ENCODE measurements around the gene AASDH.
A peak's percentile ranks its signal among the peaks of the same experiment; 100 is the strongest.

The AASDH gene

DNA sequence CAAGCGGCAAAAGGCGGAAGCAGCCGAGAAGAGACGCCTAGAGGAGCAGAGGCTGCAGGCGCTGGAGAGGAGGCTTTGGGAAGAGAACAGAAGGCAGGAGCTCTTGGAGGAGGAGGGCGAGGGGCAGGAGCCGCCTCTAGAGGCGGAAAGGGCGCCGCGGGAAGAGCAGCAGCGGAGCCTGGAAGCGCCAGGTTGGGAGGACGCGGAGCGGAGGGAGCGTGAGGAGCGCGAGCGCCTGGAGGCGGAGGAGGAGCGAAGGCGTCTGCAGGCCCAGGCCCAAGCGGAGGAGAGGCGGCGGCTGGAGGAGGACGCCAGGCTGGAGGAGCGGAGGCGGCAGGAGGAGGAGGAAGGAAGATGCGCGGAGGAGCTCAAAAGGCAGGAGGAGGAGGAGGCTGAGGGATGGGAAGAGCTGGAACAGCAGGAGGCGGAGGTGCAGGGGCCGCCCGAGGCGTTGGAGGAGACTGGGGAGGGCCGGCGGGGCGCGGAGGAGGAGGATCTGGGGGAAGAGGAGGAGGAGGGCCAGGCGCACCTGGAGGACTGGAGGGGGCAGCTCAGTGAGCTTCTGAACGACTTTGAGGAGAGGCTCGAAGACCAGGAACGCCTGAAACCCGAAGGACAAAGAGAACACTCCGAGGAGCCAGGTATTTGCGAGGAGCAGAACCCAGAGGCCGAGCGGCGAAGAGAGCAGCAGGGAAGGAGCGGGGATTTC lies 72.9 kb downstream of the AASDH start:
- DNase-seq = no peak

DNA sequence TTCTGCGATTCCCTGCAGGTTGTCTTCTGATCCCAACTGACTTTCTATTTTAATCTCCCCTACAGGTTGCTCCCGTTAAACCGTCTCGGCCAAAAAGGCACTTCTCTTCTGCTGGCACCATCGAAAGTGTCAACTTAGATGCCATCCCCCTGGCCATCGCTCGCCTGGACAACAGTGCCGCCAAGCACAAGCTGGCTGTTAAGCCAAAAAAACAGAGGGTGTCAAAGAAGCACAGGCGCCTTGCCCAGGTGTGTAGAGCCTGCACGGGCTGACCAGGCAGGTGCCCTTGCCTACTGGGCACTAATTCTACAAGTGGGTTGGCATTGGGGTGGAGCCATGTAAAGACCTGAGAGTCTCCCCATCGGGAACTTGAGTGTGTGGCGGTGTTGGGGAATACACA lies 74.2 kb downstream of the AASDH start:
- DNase-seq = no peak

DNA sequence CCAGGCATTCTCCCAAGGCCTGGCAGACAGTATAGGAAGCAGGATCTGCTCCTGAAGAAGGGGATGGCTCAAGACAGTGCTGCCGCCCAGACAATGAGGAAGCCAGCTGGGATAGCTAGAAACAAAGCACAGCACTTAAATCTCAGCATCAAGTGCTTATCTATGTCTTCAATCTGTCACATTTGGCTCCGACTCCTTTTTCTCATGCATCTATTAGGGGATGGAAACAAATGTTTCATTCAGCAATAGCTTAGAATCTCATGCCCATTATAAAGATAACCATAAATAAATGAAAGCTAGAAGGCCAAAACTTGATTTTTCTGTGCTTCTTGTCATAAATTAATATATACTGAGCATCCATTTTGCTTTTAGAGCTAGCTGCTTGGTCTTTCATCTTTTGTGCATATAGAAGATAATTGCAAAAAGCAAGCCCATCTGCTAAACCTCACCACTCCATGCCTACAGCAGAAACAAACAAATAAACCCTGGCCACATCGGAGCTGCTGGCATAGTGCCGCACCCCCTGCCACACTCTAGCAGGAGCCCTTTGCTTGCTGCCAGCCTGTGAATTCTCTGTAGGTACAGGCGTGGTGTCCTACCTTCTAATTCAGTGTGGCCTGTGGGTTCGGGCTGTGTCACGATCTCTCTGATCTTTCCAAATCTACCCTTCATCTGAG lies 75.9 kb downstream of the AASDH start:
- DNase-seq = no peak

DNA sequence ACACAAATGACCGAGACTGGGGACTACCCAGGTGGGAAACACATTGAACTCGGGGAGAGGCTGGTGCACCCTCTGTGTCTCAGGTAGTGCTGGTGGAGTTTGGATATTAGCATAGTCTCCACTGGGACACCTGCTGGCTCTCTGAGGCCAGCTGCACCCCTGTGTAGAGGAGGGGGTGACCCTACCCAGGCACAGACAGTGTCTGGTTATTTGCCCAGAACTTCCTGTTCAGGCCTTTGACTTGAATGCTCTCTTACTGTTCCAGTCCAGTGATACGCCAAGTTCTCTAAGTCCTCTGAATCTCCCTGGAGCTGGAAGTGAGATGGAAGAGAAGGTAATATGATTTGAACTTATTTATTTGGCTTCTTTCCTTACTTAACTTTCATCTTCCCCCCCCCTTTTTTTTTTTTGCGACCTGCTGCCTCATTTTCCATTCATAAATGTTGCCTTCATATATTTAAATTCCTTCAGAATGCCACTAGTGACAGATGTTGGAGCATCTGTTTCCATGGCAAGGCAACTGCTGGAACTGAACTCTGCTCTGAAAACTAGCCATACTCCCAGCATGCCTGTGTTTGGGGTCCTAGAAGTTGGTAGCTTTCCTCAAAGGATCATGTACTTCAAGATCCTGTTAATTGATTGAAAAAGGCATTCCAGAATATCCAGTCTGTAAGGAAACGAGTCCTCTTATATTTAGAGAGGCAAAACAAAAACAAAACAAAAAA lies 76.7 kb downstream of the AASDH start:
- no peak for DNase-seq

DNA sequence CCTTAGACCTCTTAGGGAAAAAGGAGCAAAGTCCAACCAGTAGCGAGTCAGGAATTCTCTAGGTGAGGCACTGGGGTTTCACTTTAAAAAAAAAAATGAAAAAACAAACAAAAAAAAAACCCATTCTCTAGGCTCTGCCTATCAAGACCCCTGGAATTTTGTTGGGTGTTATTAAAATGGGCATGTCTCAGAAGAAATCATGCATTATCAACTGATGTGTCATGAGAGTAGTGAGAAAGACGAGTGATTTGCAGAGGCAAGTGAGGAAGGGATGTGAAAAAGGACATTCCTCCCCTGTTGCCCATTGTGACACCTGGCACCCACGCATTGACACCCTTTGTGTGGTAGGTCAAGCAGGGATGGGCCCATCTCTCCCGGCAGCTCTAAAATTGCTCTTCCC lies 78.9 kb downstream of the AASDH start:
- no peak for DNase-seq

DNA sequence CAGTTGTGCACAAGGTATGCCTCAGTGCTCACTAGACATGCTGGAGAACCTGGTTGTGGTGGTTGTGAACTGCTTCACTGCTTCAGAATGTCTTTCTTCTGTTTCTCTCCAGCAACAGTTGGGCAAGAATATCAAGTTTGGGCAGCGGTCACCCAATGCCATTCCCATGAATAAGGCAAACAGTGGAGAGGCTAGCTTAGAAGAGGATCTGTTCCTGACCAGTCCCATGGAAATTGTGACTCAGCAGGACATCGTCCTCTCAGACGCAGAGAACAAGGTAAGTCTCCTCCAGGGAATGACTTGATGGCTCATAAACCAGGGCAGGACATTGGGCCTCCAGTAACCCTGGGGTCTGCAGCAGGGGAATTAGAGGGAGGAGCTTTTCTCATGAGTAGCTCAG lies 79.9 kb downstream of the AASDH start:
- peak; percentile 91 for DNase-seq

DNA sequence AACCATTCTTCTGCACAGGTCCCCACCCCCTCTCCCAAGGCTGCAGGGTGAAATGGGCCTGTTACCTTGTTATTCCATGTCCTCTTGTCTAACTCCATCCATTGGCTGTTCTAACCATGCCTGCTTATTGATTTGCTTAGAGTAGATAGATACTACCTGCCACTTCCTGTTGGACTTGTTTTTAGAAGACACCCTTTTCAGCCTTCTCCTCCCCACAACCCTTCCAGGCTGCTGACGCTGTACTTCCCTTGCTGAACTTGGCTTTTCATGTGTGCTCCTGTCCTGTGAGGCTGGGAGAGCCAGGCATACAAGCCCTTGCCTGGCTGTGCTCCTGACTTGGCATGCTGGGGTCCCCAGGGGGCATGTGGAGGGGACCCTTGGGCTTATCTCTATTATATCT lies 81.9 kb downstream of the AASDH start:
- no peak for DNase-seq

DNA sequence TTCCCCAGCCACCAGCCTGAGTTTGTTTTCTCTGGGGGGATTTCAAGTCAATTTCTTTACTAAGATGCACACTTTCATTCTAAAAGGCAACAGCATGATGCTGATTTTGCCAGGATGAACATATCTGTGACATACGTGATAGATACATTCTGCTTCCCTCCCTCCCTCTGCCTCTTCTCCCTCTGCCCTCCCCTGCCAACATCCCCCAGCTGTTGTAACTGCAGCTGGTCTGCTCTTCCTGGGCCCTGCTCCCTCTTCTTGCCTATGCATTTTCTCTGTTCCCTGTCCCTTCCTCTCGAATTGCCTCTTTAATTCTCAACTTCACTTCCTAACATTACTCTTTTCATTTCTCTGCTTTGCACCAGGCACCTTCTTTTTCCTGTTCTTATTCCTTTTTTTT lies 83.4 kb downstream of the AASDH start:
- no peak for DNase-seq

DNA sequence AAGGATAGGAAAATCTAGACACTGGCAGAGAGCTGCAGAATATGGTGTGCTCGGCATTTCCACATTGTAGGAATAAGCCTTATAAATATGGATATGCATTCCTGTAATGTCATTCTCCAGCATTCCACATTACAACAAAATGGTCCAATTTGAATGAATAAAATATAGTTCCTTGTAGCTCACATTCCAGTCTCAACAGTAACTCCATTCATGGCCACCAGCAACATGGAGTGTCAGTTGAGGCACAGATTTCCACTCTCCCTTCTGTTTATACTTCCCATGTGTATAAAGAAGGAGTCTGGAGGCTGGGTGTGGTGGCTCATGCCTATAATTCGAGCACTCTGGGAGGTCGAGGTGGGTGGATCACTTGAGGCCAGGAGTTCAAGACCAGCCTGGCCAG lies 84.5 kb downstream of the AASDH start:
- no peak for DNase-seq

DNA sequence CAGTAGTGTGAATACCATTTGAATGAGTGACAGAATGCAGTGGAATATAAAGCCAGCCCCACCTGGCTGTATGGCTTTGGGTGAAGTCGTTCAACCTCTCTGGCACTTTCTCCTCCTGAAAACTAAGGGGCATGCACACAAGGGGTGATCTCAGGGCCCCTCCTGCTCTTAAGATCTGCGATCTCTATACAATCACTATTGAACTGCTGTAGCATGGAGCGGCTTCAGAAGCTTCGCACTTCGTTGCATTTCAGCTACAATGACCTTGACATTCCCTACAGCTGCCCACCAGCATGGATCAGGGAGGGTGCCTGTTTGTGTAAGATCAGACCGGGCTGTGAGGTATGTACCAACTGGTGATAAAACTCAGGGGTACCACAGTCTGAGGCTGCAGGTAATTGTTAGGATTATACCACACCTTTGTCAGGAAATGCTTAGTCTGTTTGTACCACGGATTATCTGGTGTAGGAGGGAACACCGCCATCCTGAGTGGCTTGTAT lies 85.2 kb downstream of the AASDH start:
- DNase-seq = no peak

DNA sequence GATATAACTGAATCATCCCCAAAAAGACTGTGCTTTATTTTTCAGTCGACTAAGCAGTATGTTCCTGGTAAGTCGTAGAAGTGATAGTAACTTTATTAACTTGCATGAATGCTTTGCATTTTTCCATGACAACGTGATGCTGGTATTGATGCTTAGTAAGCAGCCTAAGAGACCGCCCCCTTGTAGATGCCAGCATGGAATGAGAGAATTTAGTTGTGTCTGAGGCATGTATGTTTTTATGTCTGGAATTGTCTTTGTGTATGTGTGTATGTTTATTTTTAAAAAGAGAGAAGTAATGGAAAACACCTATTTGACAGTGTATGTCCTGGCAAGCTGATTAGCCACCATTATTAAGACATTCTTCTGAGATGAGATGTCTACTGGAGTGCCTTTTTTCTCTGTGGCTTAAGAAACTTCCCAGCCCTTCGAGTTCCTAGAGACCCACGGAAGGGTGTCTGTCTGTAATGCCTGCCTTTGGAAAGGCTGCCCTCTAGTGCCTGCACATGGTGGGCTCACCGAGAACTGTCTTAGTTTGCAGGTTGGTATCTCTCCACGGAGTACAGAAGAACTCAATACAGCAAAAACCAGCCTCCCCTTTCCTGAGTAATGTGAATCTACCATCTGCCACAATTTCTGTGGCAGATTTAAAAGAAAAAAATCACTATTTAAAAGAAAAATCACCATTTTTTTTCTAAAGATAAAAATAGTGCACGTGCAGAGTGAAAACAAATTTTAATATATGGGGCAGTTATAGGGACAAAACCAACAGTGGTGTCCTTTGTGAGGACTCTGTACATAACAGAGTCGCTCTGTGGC lies 85.9 kb downstream of the AASDH start:
- DNase-seq = peak; percentile 99

DNA sequence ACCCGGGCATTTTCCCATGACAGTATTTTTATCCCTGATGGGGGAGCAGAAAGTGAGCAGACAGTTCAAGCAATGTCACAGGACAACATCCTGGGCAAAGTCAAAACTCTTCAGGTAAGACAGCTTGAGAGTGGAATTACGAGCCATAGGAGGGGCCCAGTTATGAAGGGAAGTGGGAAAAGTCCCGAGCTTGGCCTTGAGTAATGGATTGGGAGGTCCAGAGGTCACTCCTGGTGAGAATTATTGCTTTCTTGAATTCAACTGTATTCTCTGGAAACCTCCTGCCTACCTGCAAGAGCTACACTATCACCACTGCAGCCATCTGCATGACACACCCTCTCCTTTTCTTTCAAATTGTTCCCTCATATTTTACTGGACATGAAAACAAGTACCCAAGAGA lies 89.1 kb downstream of the AASDH start:
- no peak for DNase-seq

DNA sequence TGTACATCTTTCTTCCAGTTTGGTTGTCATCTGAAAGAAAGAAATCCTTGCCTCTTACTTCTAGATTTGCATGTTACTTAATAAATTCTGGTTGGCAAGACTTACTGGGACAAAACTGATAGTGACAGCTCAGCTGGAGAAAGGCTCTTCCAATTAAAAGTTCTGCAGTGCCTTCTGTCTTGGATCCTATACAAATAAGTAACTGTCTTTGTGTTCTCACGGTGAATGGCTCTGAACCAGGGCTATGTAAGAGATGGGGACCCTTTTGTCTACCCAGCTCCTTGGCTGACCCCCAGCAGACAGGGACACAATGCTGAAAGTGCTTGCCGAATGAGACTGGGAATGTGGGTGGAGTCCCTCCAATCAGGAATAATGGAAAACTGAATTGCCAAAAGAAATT lies 89.5 kb downstream of the AASDH start:
- no peak for DNase-seq

DNA sequence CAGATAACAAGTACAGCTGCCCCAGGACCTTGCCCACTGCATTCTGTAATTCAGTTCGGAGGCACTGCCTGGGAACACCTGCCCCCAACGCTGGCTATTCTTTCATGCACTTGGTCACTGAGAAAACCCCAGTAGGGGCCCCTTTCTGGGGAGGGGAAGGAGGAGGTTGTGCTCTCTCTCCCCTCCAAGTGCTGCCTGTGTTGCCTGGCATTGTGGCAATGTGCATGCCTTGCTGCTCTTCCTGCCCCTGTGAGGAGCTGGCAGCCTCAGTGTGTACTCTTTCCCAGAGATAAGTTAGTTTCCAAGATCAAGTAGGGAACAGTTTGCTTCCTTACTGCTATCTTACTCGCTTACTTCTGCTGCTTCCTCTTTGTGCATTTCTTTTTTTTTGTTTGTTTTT lies 90.8 kb downstream of the AASDH start:
- no peak for DNase-seq

DNA sequence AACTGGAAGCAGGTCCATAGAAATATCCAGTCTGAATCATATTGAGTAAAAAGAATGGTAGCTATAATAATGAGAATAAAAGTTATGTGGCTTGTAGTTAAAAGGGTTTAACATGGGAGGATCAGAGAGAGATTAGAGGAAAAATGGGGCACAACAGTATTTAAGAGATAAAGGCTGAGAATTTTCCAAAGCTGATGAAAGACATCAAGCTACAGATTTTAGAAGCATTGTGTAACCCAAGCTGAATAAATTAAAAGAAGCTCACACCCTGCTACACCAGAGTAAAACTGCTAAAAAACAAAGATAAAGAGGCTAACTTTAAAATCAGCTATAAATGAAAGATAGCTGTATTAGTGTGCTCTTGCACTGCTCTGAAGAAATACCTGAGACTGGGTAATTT lies 94.2 kb downstream of the AASDH start:
- no peak for DNase-seq

DNA sequence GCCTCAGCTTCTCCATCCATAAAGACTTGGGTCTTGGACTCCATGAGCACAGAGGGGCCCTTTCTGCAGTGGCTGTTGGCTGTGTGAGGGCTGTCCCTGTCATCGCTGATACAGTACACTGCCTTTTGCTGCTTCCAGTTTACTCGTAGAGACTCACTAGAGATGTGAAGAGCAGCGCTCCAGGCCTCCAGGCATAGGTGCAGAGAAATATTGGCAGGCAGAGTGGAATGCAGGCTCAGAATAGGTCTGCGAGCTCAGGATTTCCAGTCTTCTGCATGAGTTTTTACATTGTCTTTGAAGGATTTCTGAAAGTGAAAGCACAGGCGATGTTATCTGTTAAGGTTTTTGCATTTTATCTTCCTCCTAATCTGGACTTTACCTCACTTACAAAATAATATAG lies 97.4 kb downstream of the AASDH start:
- DNase-seq = no peak

DNA sequence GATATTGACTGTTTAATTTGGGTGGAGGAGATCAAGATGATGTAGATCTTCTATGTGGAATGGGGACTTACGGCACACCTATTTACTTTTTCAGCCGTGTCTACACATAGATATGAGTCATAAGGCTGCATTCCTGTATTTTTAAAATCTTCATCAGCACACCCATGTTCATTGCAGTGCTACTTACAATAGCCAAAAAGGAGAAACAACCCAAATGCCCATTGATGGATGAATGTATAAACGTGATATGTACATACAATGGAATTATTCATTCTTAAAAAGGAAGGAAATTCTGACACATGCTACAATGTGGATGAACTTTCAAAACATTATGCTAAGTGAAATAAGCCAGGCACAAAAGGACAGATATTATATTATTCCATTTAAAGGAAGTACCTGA lies 98.6 kb downstream of the AASDH start:
- no peak for DNase-seq
